ENCODE data around the gene ADGRL2.
A peak's percentile ranks its signal among the peaks of the same experiment; 100 is the strongest.

The ADGRL2 gene

GRCh38 chr1:81970416-81970815 is 169.7 kb downstream of the ADGRL2 start:
- Histone ChIP-seq H3K27ac (ENCODE audit: low read length) (no peak overlapping the region), H3K9me3 (ENCODE audit: control insufficient read depth, low read depth, low read length) (no peaks in the 10 kb centered on the region), H3K27me3 (ENCODE audit: control insufficient read depth, insufficient read depth, low read length) (no peaks in the 10 kb centered on the region), H3K36me3 (ENCODE audit: control insufficient read depth, low read depth, low read length) (peaks cover 62% of the 10 kb centered on the region), H3K4me3 (ENCODE audit: low read length) (no peak overlapping the region), H3K9ac (ENCODE audit: low read length) (no peak overlapping the region), H3K4me1 (ENCODE audit: control insufficient read depth, low read depth, low read length) (peaks cover 26% of the 10 kb centered on the region)

- H3K27me3 ChIP-seq (ENCODE audit: control insufficient read depth, insufficient read depth, low read length), result no peaks in the 10 kb centered on the region
- H3K4me1 ChIP-seq (ENCODE audit: control insufficient read depth, low read depth, low read length), result peaks cover 50% of the 10 kb centered on the region
- no peaks in the 10 kb centered on the region for H3K9me3 ChIP-seq (ENCODE audit: control insufficient read depth, low read depth, low read length)
- H3K9ac ChIP-seq (ENCODE audit: low read length), result no peak overlapping the region
- no peak overlapping the region for H3K4me3 ChIP-seq (ENCODE audit: low read length)
- no peak overlapping the region for H3K27ac ChIP-seq (ENCODE audit: low read length)
- H3K36me3 ChIP-seq (ENCODE audit: control insufficient read depth, low read depth, low read length), result peaks cover 43% of the 10 kb centered on the region
Measured at GRCh38 chr1:81974222-81974841, 173.6 kb downstream of the ADGRL2 start.

- Histone ChIP-seq H3K4me3 (ENCODE audit: low read length) (no peak overlapping the region), H3K4me1 (ENCODE audit: control insufficient read depth, low read depth, low read length) (peaks cover 57% of the 10 kb centered on the region), H3K9me3 (ENCODE audit: control insufficient read depth, low read depth, low read length) (no peaks in the 10 kb centered on the region), H3K27ac (ENCODE audit: low read length) (no peak overlapping the region), H3K36me3 (ENCODE audit: control insufficient read depth, low read depth, low read length) (peaks cover 39% of the 10 kb centered on the region), H3K27me3 (ENCODE audit: control insufficient read depth, insufficient read depth, low read length) (no peaks in the 10 kb centered on the region), H3K9ac (ENCODE audit: low read length) (no peak overlapping the region)
Measured at GRCh38 chr1:81974883-81975555, 174.3 kb downstream of the ADGRL2 start.

- no peak overlapping the region for H3K4me3 ChIP-seq (ENCODE audit: low read length)
- no peaks in the 10 kb centered on the region for H3K27me3 ChIP-seq (ENCODE audit: control insufficient read depth, insufficient read depth, low read length)
- H3K9ac ChIP-seq (ENCODE audit: low read length), result no peak overlapping the region
- peaks cover 33% of the 10 kb centered on the region for H3K36me3 ChIP-seq (ENCODE audit: control insufficient read depth, low read depth, low read length)
- H3K9me3 ChIP-seq (ENCODE audit: control insufficient read depth, low read depth, low read length), result no peaks in the 10 kb centered on the region
- H3K27ac ChIP-seq (ENCODE audit: low read length), result no peak overlapping the region
- peaks cover 68% of the 10 kb centered on the region for H3K4me1 ChIP-seq (ENCODE audit: control insufficient read depth, low read depth, low read length)
Measured at GRCh38 chr1:81976539-81976938, 175.8 kb downstream of the ADGRL2 start.

GRCh38 chr1:81978945-81979344 is 178.2 kb downstream of the ADGRL2 start:
- no peaks in the 10 kb centered on the region for H3K9me3 ChIP-seq (ENCODE audit: control insufficient read depth, low read depth, low read length)
- peak overlapping the region; percentile 4 for H3K4me3 ChIP-seq (ENCODE audit: low read length)
- H3K27ac ChIP-seq (ENCODE audit: low read length), result peak overlapping the region; percentile 64
- H3K9ac ChIP-seq (ENCODE audit: low read length), result peak overlapping the region; percentile 16
- no peaks in the 10 kb centered on the region for H3K27me3 ChIP-seq (ENCODE audit: control insufficient read depth, insufficient read depth, low read length)
- peaks cover 38% of the 10 kb centered on the region for H3K36me3 ChIP-seq (ENCODE audit: control insufficient read depth, low read depth, low read length)
- H3K4me1 ChIP-seq (ENCODE audit: control insufficient read depth, low read depth, low read length), result peaks cover 69% of the 10 kb centered on the region

- Histone ChIP-seq H3K36me3 (ENCODE audit: control insufficient read depth, low read depth, low read length) (peaks cover 66% of the 10 kb centered on the region), H3K9ac (ENCODE audit: low read length) (no peak overlapping the region), H3K27me3 (ENCODE audit: control insufficient read depth, insufficient read depth, low read length) (no peaks in the 10 kb centered on the region), H3K4me1 (ENCODE audit: control insufficient read depth, low read depth, low read length) (peaks cover 37% of the 10 kb centered on the region), H3K4me3 (ENCODE audit: low read length) (no peak overlapping the region), H3K9me3 (ENCODE audit: control insufficient read depth, low read depth, low read length) (no peaks in the 10 kb centered on the region), H3K27ac (ENCODE audit: low read length) (no peak overlapping the region)
Measured at GRCh38 chr1:81982523-81982922, 181.8 kb downstream of the ADGRL2 start.

- Histone ChIP-seq H3K4me1 (ENCODE audit: control insufficient read depth, low read depth, low read length) (no peaks in the 10 kb centered on the region), H3K9me3 (ENCODE audit: control insufficient read depth, low read depth, low read length) (no peaks in the 10 kb centered on the region), H3K27ac (ENCODE audit: low read length) (no peak overlapping the region), H3K27me3 (ENCODE audit: control insufficient read depth, insufficient read depth, low read length) (no peaks in the 10 kb centered on the region), H3K9ac (ENCODE audit: low read length) (no peak overlapping the region), H3K36me3 (ENCODE audit: control insufficient read depth, low read depth, low read length) (peaks cover 61% of the 10 kb centered on the region), H3K4me3 (ENCODE audit: low read length) (no peak overlapping the region)
Measured at GRCh38 chr1:81989524-81989923, 188.8 kb downstream of the ADGRL2 start.

- no peaks in the 10 kb centered on the region for H3K4me1 ChIP-seq (ENCODE audit: control insufficient read depth, low read depth, low read length)
- H3K9me3 ChIP-seq (ENCODE audit: control insufficient read depth, low read depth, low read length), result no peaks in the 10 kb centered on the region
- no peak overlapping the region for H3K27ac ChIP-seq (ENCODE audit: low read length)
- peaks cover 54% of the 10 kb centered on the region for H3K36me3 ChIP-seq (ENCODE audit: control insufficient read depth, low read depth, low read length)
- no peak overlapping the region for H3K4me3 ChIP-seq (ENCODE audit: low read length)
- H3K9ac ChIP-seq (ENCODE audit: low read length), result no peak overlapping the region
- no peaks in the 10 kb centered on the region for H3K27me3 ChIP-seq (ENCODE audit: control insufficient read depth, insufficient read depth, low read length)
Measured at GRCh38 chr1:81990241-81990640, 189.5 kb downstream of the ADGRL2 start.

- no peak overlapping the region for H3K9ac ChIP-seq (ENCODE audit: low read length)
- H3K36me3 ChIP-seq (ENCODE audit: control insufficient read depth, low read depth, low read length), result no peaks in the 10 kb centered on the region
- H3K4me1 ChIP-seq (ENCODE audit: control insufficient read depth, low read depth, low read length), result no peaks in the 10 kb centered on the region
- H3K27ac ChIP-seq (ENCODE audit: low read length), result no peak overlapping the region
- H3K4me3 ChIP-seq (ENCODE audit: low read length), result no peak overlapping the region
- no peaks in the 10 kb centered on the region for H3K27me3 ChIP-seq (ENCODE audit: control insufficient read depth, insufficient read depth, low read length)
- no peaks in the 10 kb centered on the region for H3K9me3 ChIP-seq (ENCODE audit: control insufficient read depth, low read depth, low read length)
Measured at GRCh38 chr1:81998165-81998564, 197.4 kb downstream of the ADGRL2 start.

- Histone ChIP-seq H3K9ac (ENCODE audit: low read length) (no peak overlapping the region), H3K27me3 (ENCODE audit: control insufficient read depth, insufficient read depth, low read length) (no peaks in the 10 kb centered on the region), H3K36me3 (ENCODE audit: control insufficient read depth, low read depth, low read length) (no peaks in the 10 kb centered on the region), H3K9me3 (ENCODE audit: control insufficient read depth, low read depth, low read length) (no peaks in the 10 kb centered on the region), H3K4me1 (ENCODE audit: control insufficient read depth, low read depth, low read length) (no peaks in the 10 kb centered on the region), H3K4me3 (ENCODE audit: low read length) (no peak overlapping the region), H3K27ac (ENCODE audit: low read length) (no peak overlapping the region)
Measured at GRCh38 chr1:81999364-81999763, 198.6 kb downstream of the ADGRL2 start.

GRCh38 chr1:82000221-82000620 is 199.5 kb downstream of the ADGRL2 start:
- H3K4me1 ChIP-seq (ENCODE audit: control insufficient read depth, low read depth, low read length), result no peaks in the 10 kb centered on the region
- H3K27ac ChIP-seq (ENCODE audit: low read length), result no peak overlapping the region
- H3K9me3 ChIP-seq (ENCODE audit: control insufficient read depth, low read depth, low read length), result no peaks in the 10 kb centered on the region
- H3K9ac ChIP-seq (ENCODE audit: low read length), result no peak overlapping the region
- H3K4me3 ChIP-seq (ENCODE audit: low read length), result no peak overlapping the region
- H3K36me3 ChIP-seq (ENCODE audit: control insufficient read depth, low read depth, low read length), result no peaks in the 10 kb centered on the region
- no peaks in the 10 kb centered on the region for H3K27me3 ChIP-seq (ENCODE audit: control insufficient read depth, insufficient read depth, low read length)

- Histone ChIP-seq H3K4me3 (ENCODE audit: low read length) (no peak overlapping the region), H3K4me1 (ENCODE audit: control insufficient read depth, low read depth, low read length) (no peaks in the 10 kb centered on the region), H3K27ac (ENCODE audit: low read length) (no peak overlapping the region), H3K9ac (ENCODE audit: low read length) (no peak overlapping the region), H3K27me3 (ENCODE audit: control insufficient read depth, insufficient read depth, low read length) (no peaks in the 10 kb centered on the region), H3K36me3 (ENCODE audit: control insufficient read depth, low read depth, low read length) (no peaks in the 10 kb centered on the region), H3K9me3 (ENCODE audit: control insufficient read depth, low read depth, low read length) (no peaks in the 10 kb centered on the region)
Measured at GRCh38 chr1:82001345-82001744, 200.6 kb downstream of the ADGRL2 start.
